22Rv1 (cell line): ENCODE measurements around the gene CDHR3.

Source experiments
- H3K27ac ChIP-seq: fragments of 450-650 bp; 2 replicates; pipeline ENCODE4 v1.5.1; 2017
- ZFX ChIP-seq: fragments of 450-650 bp; IDR thresholded peaks from 2 replicates; pipeline ENCODE4 v1.6.1; 2017; ENCODE audit warnings: antibody characterized with exemption, borderline replicate concordance
- TF ChIP-seq, protein P1 (sequence below): fragments of 450-650 bp; IDR thresholded peaks from 2 replicates; pipeline ENCODE4 v1.5.1; 2017; ENCODE audit warnings: mild to moderate bottlenecking

CDHR3 gene

GRCh38 chr7:106050002-106050745 lies 87.1 kb downstream of the CDHR3 start:
- TF ChIP-seq, protein P1, sequence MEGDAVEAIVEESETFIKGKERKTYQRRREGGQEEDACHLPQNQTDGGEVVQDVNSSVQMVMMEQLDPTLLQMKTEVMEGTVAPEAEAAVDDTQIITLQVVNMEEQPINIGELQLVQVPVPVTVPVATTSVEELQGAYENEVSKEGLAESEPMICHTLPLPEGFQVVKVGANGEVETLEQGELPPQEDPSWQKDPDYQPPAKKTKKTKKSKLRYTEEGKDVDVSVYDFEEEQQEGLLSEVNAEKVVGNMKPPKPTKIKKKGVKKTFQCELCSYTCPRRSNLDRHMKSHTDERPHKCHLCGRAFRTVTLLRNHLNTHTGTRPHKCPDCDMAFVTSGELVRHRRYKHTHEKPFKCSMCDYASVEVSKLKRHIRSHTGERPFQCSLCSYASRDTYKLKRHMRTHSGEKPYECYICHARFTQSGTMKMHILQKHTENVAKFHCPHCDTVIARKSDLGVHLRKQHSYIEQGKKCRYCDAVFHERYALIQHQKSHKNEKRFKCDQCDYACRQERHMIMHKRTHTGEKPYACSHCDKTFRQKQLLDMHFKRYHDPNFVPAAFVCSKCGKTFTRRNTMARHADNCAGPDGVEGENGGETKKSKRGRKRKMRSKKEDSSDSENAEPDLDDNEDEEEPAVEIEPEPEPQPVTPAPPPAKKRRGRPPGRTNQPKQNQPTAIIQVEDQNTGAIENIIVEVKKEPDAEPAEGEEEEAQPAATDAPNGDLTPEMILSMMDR, result no peak
- no peak for TF ChIP-seq ZFX
- H3K27ac ChIP-seq, result no peak overlapping the region

DNA sequence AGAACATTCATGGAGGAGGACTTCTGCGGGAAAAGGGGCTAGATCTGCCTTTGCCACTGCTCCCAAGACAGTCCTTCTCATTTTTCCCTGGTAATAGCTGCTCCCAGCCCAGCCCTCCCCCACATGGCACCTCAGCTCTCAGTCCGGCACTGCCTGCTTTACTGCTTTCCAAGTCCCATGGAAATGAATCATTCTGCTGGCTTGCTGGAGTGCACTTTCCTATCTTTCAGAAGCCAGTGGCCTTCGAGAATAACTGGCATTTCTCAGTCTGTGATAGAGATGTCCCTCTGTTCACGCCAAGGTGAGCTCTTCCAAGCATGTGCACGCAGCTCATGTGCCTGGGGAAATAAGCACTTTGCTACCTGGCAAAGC lies 87.7 kb downstream of the CDHR3 start:
- no peak overlapping the region for H3K27ac ChIP-seq
- TF ChIP-seq ZFX, result no peak
- TF ChIP-seq, protein P1, result no peak

- TF ChIP-seq, protein P1, result no peak
- no peak for TF ChIP-seq ZFX
- no peak overlapping the region for H3K27ac ChIP-seq
Measured at GRCh38 chr7:106052681-106053080, 89.6 kb downstream of the CDHR3 start.

GRCh38 chr7:106053109-106053508 lies 90.0 kb downstream of the CDHR3 start:
- TF ChIP-seq, protein P1, result no peak
- TF ChIP-seq ZFX, result no peak
- H3K27ac ChIP-seq, result no peak overlapping the region

DNA sequence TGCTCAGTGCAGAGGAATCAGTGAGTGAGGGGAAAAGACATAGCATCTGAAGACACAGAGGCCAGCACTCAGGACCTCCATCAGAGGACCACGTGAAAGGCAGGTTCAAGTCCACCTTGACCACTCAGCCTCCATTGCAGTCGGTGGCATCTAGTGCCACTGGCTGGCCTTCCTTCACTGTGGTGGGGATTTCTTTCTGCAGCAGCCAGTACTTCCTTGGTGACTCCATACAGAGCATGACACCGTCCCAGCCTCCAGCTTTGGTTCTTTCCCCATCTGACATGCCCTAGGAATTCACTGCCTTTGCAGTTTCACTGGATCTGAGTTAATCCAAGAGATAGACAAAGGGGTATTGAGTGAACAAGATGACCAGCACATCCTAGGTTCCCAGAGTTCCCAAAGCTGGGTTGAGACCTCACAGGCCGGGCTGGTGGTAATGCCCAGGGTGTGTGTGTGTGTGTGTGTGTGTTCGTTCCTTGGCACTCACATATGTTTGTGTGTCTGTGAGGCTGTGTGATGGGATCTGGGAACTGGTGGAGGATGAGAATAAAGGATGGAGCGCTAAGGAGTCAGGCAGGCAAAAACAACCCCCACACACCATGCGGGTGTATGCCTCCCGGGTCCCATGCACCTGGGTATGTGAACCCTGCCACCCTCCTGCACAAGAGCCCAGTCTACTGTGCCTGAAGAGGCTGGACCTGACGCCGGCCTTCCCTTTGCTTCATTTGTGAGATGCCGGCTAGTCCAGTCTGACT lies 91.3 kb downstream of the CDHR3 start:
- TF ChIP-seq ZFX, result no peak
- TF ChIP-seq, protein P1, result no peak
- H3K27ac ChIP-seq, result no peak overlapping the region

DNA sequence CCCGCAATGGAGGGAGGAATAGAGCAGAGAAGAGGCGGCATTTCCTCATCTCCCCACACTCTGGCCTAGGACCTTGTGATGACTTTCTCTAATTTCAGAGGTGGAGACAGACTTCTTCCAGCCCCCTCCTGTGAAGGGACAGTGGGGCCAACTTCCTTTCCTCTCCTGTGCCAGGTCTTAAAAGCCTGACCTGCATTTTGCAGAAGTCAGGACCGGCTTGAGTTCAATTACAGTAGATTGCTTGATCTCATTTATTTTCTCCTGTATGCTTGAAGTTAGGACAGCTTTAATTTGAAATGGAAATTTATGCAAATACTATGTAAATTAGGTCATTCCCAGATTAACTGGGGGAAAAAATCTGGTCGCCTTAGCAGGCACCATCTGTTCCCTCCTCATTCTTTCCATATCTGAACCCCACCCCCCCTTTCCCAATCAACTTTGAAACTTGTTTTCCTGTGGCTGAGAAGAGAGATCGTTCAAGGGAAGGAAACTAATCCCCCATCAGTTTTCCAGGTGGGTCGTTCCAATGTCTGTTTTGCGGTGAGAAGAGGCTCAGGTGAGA lies 92.0 kb downstream of the CDHR3 start:
- TF ChIP-seq ZFX, result no peak
- TF ChIP-seq, protein P1, result no peak
- H3K27ac ChIP-seq, result no peak overlapping the region
